ENCODE data around the gene PPIAL4G.
A peak's percentile ranks its signal among the peaks of the same experiment; 100 is the strongest.
"Not testable (repeated sequence)": the region's sequence is repeated elsewhere in the genome, so short reads cannot be mapped to it uniquely, and the experiment has no call there.

PPIAL4G gene

GRCh38 chr1:148483029-148483428 is at the start of gene PPIAL4G:
PPIAL4G (minus strand) TSS chr1:148483302; CDS start chr1:148483252, 50 bp downstream.
- DNase-seq (ENCODE audit: low spot score), result not testable (repeated sequence)

GRCh38 chr1:148532158-148532557 is 49.1 kb upstream of the PPIAL4G start:
- DNase-seq (ENCODE audit: low spot score), result not testable (repeated sequence)

GRCh38 chr1:148529101-148529567 is 46.0 kb upstream of the PPIAL4G start:
- DNase-seq (ENCODE audit: low spot score), result not testable (repeated sequence)

- not testable (repeated sequence) for DNase-seq (ENCODE audit: low spot score)
Measured at GRCh38 chr1:148528591-148528990, 45.5 kb upstream of the PPIAL4G start.

- DNase-seq (ENCODE audit: low spot score), result not testable (repeated sequence)
Measured at GRCh38 chr1:148526587-148526986, 43.5 kb upstream of the PPIAL4G start.

- not testable (repeated sequence) for DNase-seq (ENCODE audit: low spot score)
Measured at GRCh38 chr1:148523205-148524144, 40.4 kb upstream of the PPIAL4G start.

- DNase-seq (ENCODE audit: low spot score), result peak; percentile 78
Measured at GRCh38 chr1:148522561-148523204, 39.6 kb upstream of the PPIAL4G start.

- not testable (repeated sequence) for DNase-seq (ENCODE audit: low spot score)
Measured at GRCh38 chr1:148522072-148522471, 39.0 kb upstream of the PPIAL4G start.

GRCh38 chr1:148514310-148514709 is 31.2 kb upstream of the PPIAL4G start:
- not testable (repeated sequence) for DNase-seq (ENCODE audit: low spot score)

GRCh38 chr1:148512571-148513184 is 29.6 kb upstream of the PPIAL4G start:
- not testable (repeated sequence) for DNase-seq (ENCODE audit: low spot score)

GRCh38 chr1:148493933-148494332 is 10.8 kb upstream of the PPIAL4G start:
- not testable (repeated sequence) for DNase-seq (ENCODE audit: low spot score)

- DNase-seq (ENCODE audit: low spot score), result not testable (repeated sequence)
Measured at GRCh38 chr1:148481134-148481533, 2.0 kb downstream of the PPIAL4G start.

- not testable (repeated sequence) for DNase-seq (ENCODE audit: low spot score)
Measured at GRCh38 chr1:148459694-148460093, 23.4 kb downstream of the PPIAL4G start.

- peak; percentile 17 for DNase-seq (ENCODE audit: low spot score)
Measured at GRCh38 chr1:148458901-148459581, 24.1 kb downstream of the PPIAL4G start.

- DNase-seq (ENCODE audit: low spot score), result not testable (repeated sequence)
Measured at GRCh38 chr1:148458398-148458797, 24.7 kb downstream of the PPIAL4G start.

GRCh38 chr1:148452845-148453244 is 30.3 kb downstream of the PPIAL4G start:
- DNase-seq (ENCODE audit: low spot score), result not testable (repeated sequence)

GRCh38 chr1:148439654-148440325 is 43.3 kb downstream of the PPIAL4G start:
- DNase-seq (ENCODE audit: low spot score), result not testable (repeated sequence)

Data from GM20000 (cell line).